ENCODE measurements around the gene TMEM132D.

DNA sequence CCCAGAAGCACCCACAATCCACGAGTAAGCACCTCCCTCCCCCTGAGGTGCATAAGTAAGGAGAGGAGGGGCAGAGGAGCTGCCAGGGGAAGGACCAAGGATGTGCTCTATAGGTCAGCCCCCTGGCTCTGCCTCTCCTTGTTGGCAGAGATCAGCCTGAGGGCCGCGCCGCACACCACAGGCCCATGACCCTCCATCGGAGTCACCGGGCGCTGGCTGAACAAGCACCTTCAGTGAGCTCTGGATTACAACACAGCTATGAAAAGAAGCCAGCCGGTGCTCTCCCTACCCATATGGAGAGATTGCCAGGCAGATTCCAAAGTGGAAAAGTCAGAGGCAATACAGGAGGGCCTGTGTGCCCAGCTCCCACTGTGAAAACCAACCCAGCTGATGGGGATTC, 793.2 kb downstream of the TMEM132D start:
- TF ChIP-seq ZNF175 (tag by site-specific recombination; IDR thresholded peaks at IDR 0.05) (no peak), SALL2 (tag by site-specific recombination; IDR thresholded peaks at IDR 0.05; ENCODE audit: borderline replicate concordance) (no peak), CTCF (tag by site-specific recombination; IDR thresholded peaks at IDR 0.05) (no peak), ZNF366 (tag by site-specific recombination; conservative IDR thresholded peaks at IDR 0.05) (no peak), ZNF114 (tag by site-specific recombination; IDR thresholded peaks at IDR 0.05) (no peak), ZNF221 (tag by site-specific recombination; IDR thresholded peaks at IDR 0.05; ENCODE audit: borderline replicate concordance) (no peak), ZNF121 (tag by site-specific recombination; IDR thresholded peaks at IDR 0.05) (no peak), KLF8 (tag by site-specific recombination; IDR thresholded peaks at IDR 0.05) (no peak)

All from HEK293 (cell line).